GM12878 (cell line): Measurements from ENCODE around the gene CSTB. TPM values are rescaled to one million over a fixed set of nuclear protein-coding genes. Genes with fewer than 3 reads are reported as not detected.

ENCODE experiments used
- CEBPZ ChIP-seq: fragments of 150-350 bp; IDR thresholded peaks from 2 replicates; pipeline ENCODE4 v1.6.1; 2016; ENCODE audit warnings: low read depth, low read length
- CHD1 ChIP-seq: IDR thresholded peaks from 2 replicates; pipeline ENCODE4 v1.6.1; 2012; ENCODE audit warnings: low read depth, low read length, improper control_type of control experiment
- EGR1 ChIP-seq, 2 experiments: IDR thresholded peaks; 1 replicate in 1 of 2; 2 replicates in 1 of 2; pipeline ENCODE4 v1.6.1; 2011 to 2012; ENCODE audit warnings: low read depth in 2 of 2, low read length in 2 of 2, borderline replicate concordance in 1 of 2, mild to moderate bottlenecking in 1 of 2, moderate library complexity in 1 of 2
- ESRRA ChIP-seq: IDR thresholded peaks from 2 replicates; pipeline ENCODE4 v1.6.1; 2012; ENCODE audit warnings: mild to moderate bottlenecking, low read length, improper control_type of control experiment
- ETV6 ChIP-seq, 2 experiments: fragments of 450-650 bp in 1 of 2; IDR thresholded peaks in 1 of 2; conservative IDR thresholded peaks in 1 of 2; 2 replicates each; pipeline ENCODE4 v1.6.1; 2014; ENCODE audit warnings: antibody characterized with exemption in 1 of 2, borderline replicate concordance in 1 of 2, low read depth in 1 of 2, mild to moderate bottlenecking in 1 of 2, moderate library complexity in 1 of 2
- HSF1 ChIP-seq: fragments of 150-350 bp; IDR thresholded peaks from 2 replicates; pipeline ENCODE4 v1.6.1; 2014; ENCODE audit warnings: mild to moderate bottlenecking, low read depth, low read length
- IRF5 ChIP-seq: fragments of 450-650 bp; IDR thresholded peaks from 2 replicates; pipeline ENCODE4 v1.6.1; 2017; ENCODE audit warnings: borderline replicate concordance
- JUNB ChIP-seq: IDR thresholded peaks from 2 replicates; pipeline ENCODE4 v1.6.1; 2016; ENCODE audit warnings: antibody characterized with exemption, mild to moderate bottlenecking
- NFYA ChIP-seq: IDR thresholded peaks from 2 replicates; pipeline ENCODE4 v1.6.1; 2011; ENCODE audit warnings: low read depth, mild to moderate bottlenecking, low read length, improper control_type of control experiment, borderline replicate concordance
- NR2C2 ChIP-seq: IDR thresholded peaks from 2 replicates; pipeline ENCODE4 v1.6.1; 2011; ENCODE audit warnings: borderline replicate concordance, low read depth; ENCODE audit not compliant: control insufficient read depth, insufficient read length
- NRF1 ChIP-seq: conservative IDR thresholded peaks from 2 replicates; pipeline ENCODE4 v1.6.1; 2011; ENCODE audit warnings: mild to moderate bottlenecking, low read depth, low read length, improper control_type of control experiment
- POLR2AphosphoS5 ChIP-seq: IDR thresholded peaks from 2 replicates; pipeline ENCODE4 v1.6.1; 2011; ENCODE audit warnings: mild to moderate bottlenecking, low read length, inconsistent platforms
- RB1 ChIP-seq: fragments of 450-650 bp; formaldehyde crosslinking; IDR thresholded peaks from 2 replicates; pipeline ENCODE4 v1.6.1; 2017; ENCODE audit warnings: mild to moderate bottlenecking, borderline replicate concordance
- RCOR1 ChIP-seq: conservative IDR thresholded peaks from 2 replicates; pipeline ENCODE4 v1.6.1; 2012; ENCODE audit warnings: low read depth, low read length, improper control_type of control experiment
- RELB ChIP-seq: fragments of 450-650 bp; IDR thresholded peaks from 2 replicates; pipeline ENCODE4 v1.6.1; 2017; ENCODE audit warnings: low read depth, mild to moderate bottlenecking, moderate library complexity
- ZBTB40 ChIP-seq: fragments of 450-650 bp; IDR thresholded peaks from 2 replicates; pipeline ENCODE4 v1.6.1; 2016; ENCODE audit warnings: mild to moderate bottlenecking, moderate library complexity, borderline replicate concordance
- ZNF24 ChIP-seq: fragments of 450-650 bp; IDR thresholded peaks from 2 replicates; pipeline ENCODE4 v1.6.1; 2017; ENCODE audit warnings: antibody characterized with exemption, mild to moderate bottlenecking
- polyA plus RNA-seq, 11 experiments: library from polyadenylated mRNA; depleted of rRNA in 4 of 11; unstranded in 6 of 11; stranded (reverse) in 5 of 11; fragments of >200 nt; fragmentation: Nextera tagmentation in 4 of 11; fragmentation: Illumina TruSeq in 1 of 11; extraction: Ambion mirVana in 4 of 11; extraction: Trizol in 1 of 11; gene quantifications; 1 replicate in 1 of 11; 2 replicates in 10 of 11; pipeline versions ENCODE4 v1.2.1 to v1.2.3, GENCODE V29; 2011 to 2016; ENCODE audit warnings: inconsistent platforms in 2 of 11, missing spikeins in 2 of 11, low read depth in 1 of 11
- total RNA-seq, 4 experiments: library from RNA; depleted of rRNA in 3 of 4; stranded (reverse); fragments of >200 nt in 3 of 4; fragmentation: Illumina TruSeq in 1 of 4; extraction: Trizol in 1 of 4; gene quantifications; 2 replicates each; pipeline versions ENCODE4 v1.2.1 to v1.2.3, GENCODE V29; 2013 to 2021

Gene CSTB
- total and polyA plus RNA-seq, 10 of the 15 experiments (the other 5 are each of a cell fraction or from before 2014, with no cell fraction given): 12.5 to 82.7 (median 41.9) TPM

GRCh38 chr21:43775795-43776430 lies at the start of gene CSTB (continued):
- TF ChIP-seq CEBPZ (no peak), RELB (no peak), ESRRA (no peak), CHD1 (peak; percentile 95; the same call in 1 of the 2 replicates), ETV6 (conservative IDR thresholded peaks at IDR 0.05 in 1 of 2, IDR thresholded peaks at IDR 0.05 in 1 of 2; ENCODE audit: borderline replicate concordance in 1 of 2, low read depth in 1 of 2) (no peak), RCOR1 (no peak), ZBTB40 (no peak), HSF1 (no peak), IRF5 (no peak), NRF1 (no peak), EGR1 (IDR thresholded peaks at IDR 0.05; ENCODE audit: borderline replicate concordance in 1 of 2, low read depth in 2 of 2, low read length in 2 of 2) (0 out of 3 replicates have a peak, but pooled peaks of 1 of the 2 experiments have one; percentile 11), RB1 (peak; percentile 75; the same call in 1 of the 2 replicates), JUNB (no peak), ZNF24 (no peak), NFYA (no peak), NR2C2 (no peak), POLR2AphosphoS5 (peak; percentile 81)
